Subcutaneous adipose tissue (tissue), 4 donors: Measurements from ENCODE around the gene AGAP1. TPM values are rescaled to one million over a fixed set of nuclear protein-coding genes. Genes with fewer than 3 reads are reported as not detected.

Source experiments
- CTCF ChIP-seq: fragments of 450-650 bp; IDR thresholded peaks from one replicate; pipeline ENCODE4 v1.5.1; 2016; ENCODE audit warnings: low read depth, mild to moderate bottlenecking, control low read depth, antibody characterized with exemption, moderate library complexity
- total RNA-seq, 4 donors: library from RNA; depleted of rRNA; stranded (reverse); fragments of >200 nt; gene quantifications; one replicate each; pipeline ENCODE4 v1.1.0, GENCODE V29; 2016

AGAP1 gene
- total RNA-seq, result 10 to 100 TPM; 13.6 to 26.3 (median 23.6) TPM

GRCh38 chr2:235493775-235494715 lies at the start of gene AGAP1:
TSS of gene AGAP1 (plus strand) at chr2:235494043.
- TF ChIP-seq CTCF, result no peak

- TF ChIP-seq CTCF, result no peak
Observed at GRCh38 chr2:235444101-235444597, 49.7 kb upstream of the AGAP1 start.

- TF ChIP-seq CTCF, result no peak
Observed at GRCh38 chr2:235445116-235445515, 48.7 kb upstream of the AGAP1 start.

GRCh38 chr2:235446082-235446481 lies 47.8 kb upstream of the AGAP1 start:
- no peak for TF ChIP-seq CTCF

GRCh38 chr2:235447210-235447609 lies 46.6 kb upstream of the AGAP1 start:
- no peak for TF ChIP-seq CTCF

GRCh38 chr2:235449568-235449967 lies 44.3 kb upstream of the AGAP1 start:
- no peak for TF ChIP-seq CTCF

GRCh38 chr2:235453605-235454151 lies 40.2 kb upstream of the AGAP1 start:
- TF ChIP-seq CTCF, result no peak
